ENCODE data around the gene HSD3B2.

GRCh38 chr1:119380304-119380703 is 34.6 kb upstream of the HSD3B2 start:
- TF ChIP-seq CTCF (conservative IDR thresholded peaks at IDR 0.05) (no peak), ZFX (IDR thresholded peaks at IDR 0.05) (no peak)

Measured in C4-2B (cell line).